Activated CD4-positive, alpha-beta memory T cell treated with anti-CD3 and anti-CD28 coated beads for 36 hours (primary cell): ENCODE results near the gene HOXB13. TPM values are rescaled to one million over a fixed set of nuclear protein-coding genes. Genes with fewer than 3 reads are reported as not detected.

Experiments used
- CTCF ChIA-PET: fragments of 350-600 bp; sonication (Branson Sonifier 250); formaldehyde crosslinking; loops from one replicate; lab custom pipeline; 2021; ENCODE audit warnings: antibody characterized with exemption, inconsistent platforms; lab: Charles Lee
- POLR2A ChIA-PET: fragments of 350-600 bp; sonication (Branson Sonifier 250); formaldehyde crosslinking; loops from one replicate; lab custom pipeline; 2021; ENCODE audit warnings: antibody characterized with exemption; lab: Charles Lee
- DNase-seq: peaks from one replicate; pipeline ENCODE4 v3.0.0-alpha.2; 2020
- H3K27ac Mint-ChIP-seq: one replicate; pipeline ENCODE4 v1.8.0; 2021; ENCODE audit warnings: mixed read lengths
- H3K27me3 Mint-ChIP-seq: one replicate; pipeline ENCODE4 v1.8.0; 2021; ENCODE audit warnings: mixed read lengths
- H3K36me3 Mint-ChIP-seq: one replicate; pipeline ENCODE4 v1.8.0; 2021; ENCODE audit warnings: mixed read lengths
- H3K4me1 Mint-ChIP-seq: one replicate; pipeline ENCODE4 v1.8.0; 2021; ENCODE audit warnings: low read depth, mixed read lengths
- H3K4me3 Mint-ChIP-seq: one replicate; pipeline ENCODE4 v1.8.0; 2021; ENCODE audit warnings: mild to moderate bottlenecking, mixed read lengths
- H3K9me3 Mint-ChIP-seq: one replicate; pipeline ENCODE4 v1.8.0; 2021; ENCODE audit warnings: mixed read lengths
- intact Hi-C: fragments of 100-400 bp; cut with micrococcal nuclease; formaldehyde crosslinking; loops from one replicate; pipeline ENCODE4 v1.15.1; 2023
- microRNA-seq: library from miRNA; unstranded; fragments of <30 nt; microRNA quantifications from one replicate; pipeline ENCODE4 v1.2.0, GENCODE V29; 2022; ENCODE audit warnings: borderline number of aligned reads, borderline microRNAs expressed, borderline replicate concordance
- total RNA-seq, 2 experiments: library from RNA; stranded (reverse); gene quantifications; one replicate each; pipeline ENCODE4 v1.2.3, GENCODE V29; 2021

HOXB13 gene
- total RNA-seq, 2 experiments from 2014 or later, result not detected

DNA sequence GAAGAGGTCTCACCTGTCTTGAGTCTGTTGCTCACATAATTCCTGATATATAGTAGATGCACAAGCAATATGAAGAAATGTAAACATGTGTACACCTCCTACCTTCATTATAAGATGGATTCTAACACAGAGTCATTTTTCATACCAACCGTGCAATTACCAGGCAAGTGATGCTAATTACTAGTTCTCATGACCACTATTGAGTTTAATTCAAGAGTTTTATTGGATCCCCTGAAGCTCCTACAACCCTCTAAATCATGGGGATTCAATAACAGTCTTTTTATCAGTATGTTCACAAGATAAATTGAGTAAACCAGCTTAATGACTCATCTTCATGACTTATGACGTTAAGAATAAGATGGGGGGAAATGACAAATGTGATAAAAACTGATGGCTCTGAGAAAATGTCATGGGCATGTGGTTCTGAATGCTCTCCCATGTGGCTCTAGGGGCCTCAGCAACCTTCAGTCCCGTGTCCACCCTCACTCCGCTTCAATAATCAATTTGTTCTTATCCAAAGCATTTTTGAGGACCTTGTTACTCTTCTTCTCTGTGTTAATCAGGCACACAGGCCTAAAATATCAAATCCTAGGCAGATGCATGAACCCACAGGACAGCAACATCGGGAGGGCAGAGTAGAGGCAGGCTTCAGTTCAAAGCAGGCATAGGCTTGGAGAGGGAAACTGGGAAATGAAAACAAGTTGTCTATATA lies 49.0 kb downstream of the HOXB13 start:
- Mint-ChIP-seq H3K4me1 (peaks cover 2% of the 10 kb centered on the region), H3K36me3 (no peaks in the 10 kb centered on the region), H3K4me3 (no peak overlapping the region), H3K27ac (no peak overlapping the region), H3K27me3 (peaks cover 27% of the 10 kb centered on the region), H3K9me3 (no peaks in the 10 kb centered on the region)
- ChIA-PET CTCF (interaction anchor here (0.9 to 5.8 kb wide), 43 partner anchors 8 to 415 kb away, joined by 3 to 119 read pairs (median 7); partner anchors contain the start of genes ATP5MC1, HOXB13, PRAC1 and PRAC2), POLR2A (interaction anchor here (0.5 kb wide), 1 partner anchor 220 kb away, joined by 4 read pairs; no protein-coding TSS in a partner anchor)
- DNase-seq, result no peak
- intact Hi-C loops, result loop anchor here (2.0 to 5.0 kb wide), 3 partner anchors 43 to 199 kb away; partner anchors contain the start of genes PRAC1 and PRAC2

DNA sequence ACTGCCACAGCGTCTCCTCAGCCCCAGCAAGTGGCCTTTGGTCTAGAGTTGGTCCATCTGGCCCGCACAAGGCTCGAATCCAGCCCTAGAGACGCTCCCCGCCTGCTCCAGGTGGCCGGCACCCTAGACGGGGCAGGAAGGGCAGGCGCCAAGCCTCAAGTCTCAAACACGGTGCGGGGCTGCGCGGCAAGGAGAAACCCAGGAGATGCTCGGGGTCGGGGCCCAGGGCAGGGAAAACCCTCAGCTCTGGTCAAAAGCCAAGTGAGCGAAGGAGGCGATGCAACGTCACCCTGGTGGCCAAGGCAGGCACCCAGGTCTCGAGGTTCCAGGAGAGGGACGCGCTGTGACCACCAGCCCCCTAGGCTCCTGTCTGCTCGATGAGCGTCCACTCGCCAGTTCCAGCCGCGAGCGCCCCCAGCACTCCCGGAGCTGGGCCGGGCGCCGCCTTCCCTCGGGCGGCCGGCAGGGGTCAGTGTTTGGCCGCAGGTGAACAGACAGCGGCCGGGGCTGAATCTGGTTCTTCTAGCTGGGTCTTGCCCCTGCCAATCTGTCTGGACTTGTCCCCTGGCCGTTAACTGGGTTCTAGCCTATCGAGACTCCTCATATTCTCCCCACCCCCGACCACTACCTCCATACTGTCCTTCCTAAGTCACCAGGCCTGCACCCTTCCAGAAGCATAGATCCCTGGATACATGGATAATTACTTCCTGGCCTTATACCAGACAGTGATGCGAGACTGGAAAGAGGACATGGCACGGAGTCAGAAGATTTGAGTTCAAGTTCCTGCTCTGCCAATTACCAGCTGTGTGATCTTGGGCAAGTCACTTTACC lies 50.2 kb downstream of the HOXB13 start:
- H3K27me3 Mint-ChIP-seq, result peaks cover 29% of the 10 kb centered on the region
- POLR2A ChIA-PET, result interaction anchor here (0.6 kb wide), 1 partner anchor 113 kb away, joined by 3 read pairs; no protein-coding TSS in a partner anchor

DNA sequence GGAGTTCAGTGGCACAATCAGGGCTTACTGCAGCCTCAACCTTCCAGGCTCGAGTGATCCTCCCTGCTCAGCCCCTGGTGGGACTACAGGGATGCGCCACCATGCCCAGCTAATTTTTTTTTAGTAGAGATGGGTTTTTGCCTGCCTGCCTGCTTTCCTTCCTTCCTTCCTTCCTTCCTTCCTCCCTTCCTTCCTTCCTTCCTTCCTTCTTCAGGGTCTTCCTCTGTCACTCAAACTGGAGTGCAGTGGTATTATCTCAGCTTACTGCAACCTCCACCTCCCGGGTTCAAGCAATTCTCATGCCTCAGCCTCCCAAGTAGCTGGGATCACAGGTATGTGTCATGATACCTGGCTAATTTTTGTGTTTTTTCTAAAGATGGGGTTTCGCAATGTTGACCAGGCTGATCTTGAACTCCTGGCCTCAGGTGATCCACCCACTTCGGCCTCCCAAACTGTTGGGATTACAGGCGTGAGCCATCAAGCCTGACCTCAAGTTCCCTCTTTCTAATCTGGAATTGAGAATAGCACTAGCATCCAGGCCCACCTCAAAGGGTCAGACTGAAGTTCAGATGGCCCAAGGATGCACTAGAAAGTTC lies 51.5 kb downstream of the HOXB13 start:
- Mint-ChIP-seq H3K27ac (no peak overlapping the region), H3K4me3 (no peak overlapping the region), H3K36me3 (no peaks in the 10 kb centered on the region), H3K27me3 (peaks cover 28% of the 10 kb centered on the region), H3K4me1 (peaks cover 2% of the 10 kb centered on the region), H3K9me3 (no peaks in the 10 kb centered on the region)
- DNase-seq, result no peak
- ChIA-PET POLR2A (interaction anchor here (0.9 kb wide), 1 partner anchor 215 kb away, joined by 3 read pairs; the partner anchor contains the start of gene ATP5MC1), CTCF (interaction anchor here (1.3 to 5.8 kb wide), 7 partner anchors 10 to 358 kb away, joined by 3 to 119 read pairs (median 17); no protein-coding TSS in a partner anchor)
- intact Hi-C loops, result loop anchor here (5.0 kb wide), 2 partner anchors 45 to 115 kb away; partner anchors contain the start of genes PRAC1 and PRAC2

More for the DNA sequence above, 50.2 kb downstream of the HOXB13 start:
- Mint-ChIP-seq H3K27ac (no peak overlapping the region), H3K36me3 (no peaks in the 10 kb centered on the region), H3K4me1 (peaks cover 2% of the 10 kb centered on the region), H3K4me3 (no peak overlapping the region), H3K9me3 (no peaks in the 10 kb centered on the region)
- intact Hi-C loops, result loop anchor here (2.0 to 5.0 kb wide), 3 partner anchors 44 to 200 kb away; partner anchors contain the start of genes PRAC1 and PRAC2
- CTCF ChIA-PET, result interaction anchor here (0.6 to 5.8 kb wide), 67 partner anchors 9 to 917 kb away, joined by 3 to 119 read pairs (median 5); partner anchors contain the start of genes ATP5MC1, HOXB13, PRAC1 and PRAC2
- peak; percentile 79 for DNase-seq

Small RNA genes within 50 kb of the gene (microRNA-seq; reads per million reads assigned to microRNA genes)
- not detected for gene MIR3185

Other genes with a start within 250 kb of the HOXB13 start
- gene HOXB1, start 197.7 kb downstream of the HOXB13 start, total RNA-seq, result not detected
- 10 to 100 TPM; 13.3 to 16.8 TPM for gene HOXB2, start 183.6 kb downstream of the HOXB13 start, total RNA-seq
- 1 to 10 TPM; 2.3 TPM for gene HOXB4, start 150.4 kb downstream of the HOXB13 start, total RNA-seq
- gene HOXB3, start 138.5 kb downstream of the HOXB13 start, total RNA-seq, result 1 to 10 TPM; 2.6 TPM
- gene HOXB5, start 135.0 kb downstream of the HOXB13 start, total RNA-seq, result not detected
- under 1 TPM; 0.21 to 0.22 TPM for gene HOXB6, start 123.8 kb downstream of the HOXB13 start, total RNA-seq
- under 1 TPM; 0.36 to 0.44 TPM for gene HOXB7, start 117.7 kb downstream of the HOXB13 start, total RNA-seq
- not detected for gene HOXB8, start 113.5 kb downstream of the HOXB13 start, total RNA-seq
- 1 to 10 TPM; 1.4 to 1.5 TPM for gene HOXB9, start 102.4 kb downstream of the HOXB13 start, total RNA-seq
- gene PRAC1, start 6.2 kb downstream of the HOXB13 start, total RNA-seq, result not detected
- gene PRAC2, start 5.6 kb downstream of the HOXB13 start, total RNA-seq, result not detected
- not detected for gene TTLL6, start 88.5 kb upstream of the HOXB13 start, total RNA-seq
- 10 to 100 TPM; 65.1 to 72.1 TPM for gene CALCOCO2, start 102.3 kb upstream of the HOXB13 start, total RNA-seq
- gene ATP5MC1, start 164.0 kb upstream of the HOXB13 start, total RNA-seq, result 100 to 1,000 TPM; 119 to 129 TPM
- 100 to 1,000 TPM; 102 to 109 TPM for gene UBE2Z, start 179.7 kb upstream of the HOXB13 start, total RNA-seq
- gene SNF8, start 216.1 kb upstream of the HOXB13 start, total RNA-seq, result 100 to 1,000 TPM in 1 of 2 experiments, 10 to 100 TPM in 1; 93.5 to 105 TPM
- gene GIP, start 239.8 kb upstream of the HOXB13 start, total RNA-seq, result not detected